Ectodermal cell (in vitro differentiated cells): ENCODE data around the gene EVI5L. TPM values are rescaled to one million over a fixed set of nuclear protein-coding genes. Genes with fewer than 3 reads are reported as not detected.

Experiments used
- H3K27ac ChIP-seq: 2 replicates; pipeline ENCODE4 v1.7.0; 2013; ENCODE audit warnings: mild to moderate bottlenecking, low read depth, low read length; ENCODE audit not compliant: insufficient read depth, poor library complexity, severe bottlenecking
- H3K27me3 ChIP-seq: 2 replicates; pipeline ENCODE4 v1.7.0; 2013; ENCODE audit warnings: mild to moderate bottlenecking, low read length; ENCODE audit not compliant: insufficient read depth, control insufficient read depth, poor library complexity, severe bottlenecking
- H3K36me3 ChIP-seq: one replicate; pipeline ENCODE4 v1.7.0; 2013; ENCODE audit warnings: low read length; ENCODE audit not compliant: control insufficient read depth, insufficient read depth
- H3K4me1 ChIP-seq: one replicate; pipeline ENCODE4 v1.7.0; 2013; ENCODE audit warnings: low read length; ENCODE audit not compliant: control insufficient read depth, insufficient read depth
- H3K4me3 ChIP-seq: 2 replicates; pipeline ENCODE4 v1.7.0; 2013; ENCODE audit warnings: low read depth, low read length, control low read depth; ENCODE audit not compliant: insufficient read depth
- H3K9me3 ChIP-seq: 2 replicates; pipeline ENCODE4 v1.7.0; 2013; ENCODE audit warnings: mild to moderate bottlenecking, low read length, moderate library complexity; ENCODE audit not compliant: control insufficient read depth
- WGBS, 2 experiments: methylation state at CpG; one replicate each; pipeline ENCODE4 v1.1.7; 2013; ENCODE audit warnings: missing lambda C conversion rate in 2 of 2; 5-methylcytosine and 5-hydroxymethylcytosine counted together
- polyA plus RNA-seq, 4 experiments: library from polyadenylated mRNA; stranded (reverse); fragments of 50-300 nt; gene quantifications; one replicate each; pipeline ENCODE4 v1.2.3, GENCODE V29; 2013

Gene EVI5L
- polyA plus RNA-seq (2013, experiment 1 of 4): 13.6 TPM
- polyA plus RNA-seq (2013, experiment 2 of 4): 15.8 TPM
- polyA plus RNA-seq (2013, experiment 3 of 4): 11.1 TPM
- polyA plus RNA-seq (2013, experiment 4 of 4): 11.9 TPM

- peak within 1 kb of the TSS; percentile 61 for H3K4me3 ChIP-seq
- H3K9me3 ChIP-seq: no peaks in the 10 kb centered on the region
- H3K27me3 ChIP-seq: peaks cover 29% of the 10 kb centered on the region
- H3K27ac ChIP-seq: no peak within 1 kb of the TSS
- no peaks in the 10 kb centered on the region for H3K4me1 ChIP-seq
- no peaks in the 10 kb centered on the region for H3K36me3 ChIP-seq
- WGBS, 2 experiments: 0% methylated on average over 45 of the region's 45 CpGs
These were observed at the start of gene EVI5L for GRCh38 chr19:7829561-7830271. TSS of gene EVI5L (plus strand) at chr19:7830218. CDS start at chr19:7846543, 16,325 bp downstream.

DNA sequence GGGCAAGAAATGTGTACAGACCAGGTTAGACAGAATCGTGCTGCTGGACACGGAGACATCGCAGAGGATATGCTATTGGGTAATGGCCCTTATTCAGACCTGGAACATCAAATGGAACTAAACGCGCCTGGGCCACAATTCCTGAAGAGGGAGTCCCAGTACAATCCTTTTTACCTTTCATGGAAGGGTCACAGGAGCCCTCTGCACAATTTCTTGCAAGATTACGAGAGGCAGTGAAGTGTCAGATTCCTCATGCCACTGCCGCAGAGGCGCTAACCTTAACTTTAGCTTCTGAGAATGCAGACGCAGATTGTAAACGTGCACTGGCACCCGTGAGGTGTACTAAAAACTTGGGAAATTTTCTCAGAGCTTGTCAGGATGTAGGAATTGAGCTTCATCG, 48.9 kb upstream of the EVI5L start:
- WGBS, 2 experiments: 75 to 76% methylated on average over 12 of the region's 12 CpGs
- H3K27me3 ChIP-seq: peaks cover 40% of the 10 kb centered on the region
- H3K9me3 ChIP-seq: no peaks in the 10 kb centered on the region
- no peak overlapping the region for H3K4me3 ChIP-seq
- H3K4me1 ChIP-seq: no peaks in the 10 kb centered on the region
- H3K27ac ChIP-seq: no peak overlapping the region
- H3K36me3 ChIP-seq: no peaks in the 10 kb centered on the region

DNA sequence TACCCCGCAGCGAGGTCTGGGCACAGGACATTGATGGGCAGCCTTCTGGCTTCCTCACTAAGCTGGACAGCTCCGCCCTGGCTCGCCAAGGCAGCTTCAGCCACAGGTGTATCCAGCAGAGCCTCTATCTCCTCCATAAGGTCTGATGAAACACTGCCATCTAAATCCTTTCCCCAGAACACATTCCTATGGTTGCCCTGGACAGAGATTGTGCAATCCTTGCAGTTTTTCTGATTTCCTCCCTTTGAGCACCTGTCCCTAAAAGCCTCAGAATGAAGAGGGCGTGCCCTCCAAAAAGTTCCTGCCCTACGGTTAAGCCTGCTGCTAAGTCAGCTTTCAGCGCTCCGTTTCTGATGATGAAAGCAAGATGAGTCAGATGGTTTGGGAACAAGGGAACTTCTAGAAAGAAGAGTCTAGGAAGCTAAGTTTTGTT, 46.0 kb upstream of the EVI5L start:
- H3K27me3 ChIP-seq: peaks cover 68% of the 10 kb centered on the region

GRCh38 chr19:7784856-7785255, 45.2 kb upstream of the EVI5L start:
- no peaks in the 10 kb centered on the region for H3K9me3 ChIP-seq
- H3K36me3 ChIP-seq: no peaks in the 10 kb centered on the region
- peaks cover 5% of the 10 kb centered on the region for H3K4me1 ChIP-seq
- peaks cover 77% of the 10 kb centered on the region for H3K27me3 ChIP-seq
- no peak overlapping the region for H3K4me3 ChIP-seq
- no peak overlapping the region for H3K27ac ChIP-seq

More for the DNA sequence above, 46.0 kb upstream of the EVI5L start:
- Histone ChIP-seq H3K4me1 (peaks cover 1% of the 10 kb centered on the region), H3K27ac (no peak overlapping the region), H3K4me3 (no peak overlapping the region), H3K9me3 (no peaks in the 10 kb centered on the region), H3K36me3 (no peaks in the 10 kb centered on the region)
- 20 to 32% methylated on average over 8 of the region's 8 CpGs for whole genome bisulfite sequencing, 2 experiments

- Histone ChIP-seq H3K27ac (no peak overlapping the region), H3K4me3 (no peak overlapping the region), H3K9me3 (no peaks in the 10 kb centered on the region), H3K4me1 (peaks cover 5% of the 10 kb centered on the region), H3K36me3 (no peaks in the 10 kb centered on the region), H3K27me3 (peaks cover 86% of the 10 kb centered on the region)
- 29 to 32% methylated on average over 10 of the region's 10 CpGs for WGBS, 2 experiments
These were observed 42.9 kb upstream of the EVI5L start for GRCh38 chr19:7787141-7787540.

- H3K36me3 ChIP-seq: no peaks in the 10 kb centered on the region
- H3K27ac ChIP-seq: no peak overlapping the region
- H3K4me1 ChIP-seq: peaks cover 5% of the 10 kb centered on the region
- WGBS, 2 experiments: 55 to 57% methylated on average over 22 of the region's 22 CpGs
- H3K27me3 ChIP-seq: peaks cover 85% of the 10 kb centered on the region
- no peaks in the 10 kb centered on the region for H3K9me3 ChIP-seq
- H3K4me3 ChIP-seq: no peak overlapping the region
These were observed 42.3 kb upstream of the EVI5L start for GRCh38 chr19:7787602-7788177.

GRCh38 chr19:7788178-7788932, 41.7 kb upstream of the EVI5L start:
- peaks cover 78% of the 10 kb centered on the region for H3K27me3 ChIP-seq
- 12 to 13% methylated on average over 67 of the region's 67 CpGs for WGBS, 2 experiments
- no peaks in the 10 kb centered on the region for H3K36me3 ChIP-seq

GRCh38 chr19:7788933-7789323, 41.1 kb upstream of the EVI5L start:
- Histone ChIP-seq H3K4me1 (peaks cover 5% of the 10 kb centered on the region), H3K36me3 (no peaks in the 10 kb centered on the region), H3K4me3 (no peak overlapping the region), H3K27ac (no peak overlapping the region), H3K9me3 (no peaks in the 10 kb centered on the region), H3K27me3 (peaks cover 72% of the 10 kb centered on the region)
- 7 to 8% methylated on average over 23 of the region's 23 CpGs for WGBS, 2 experiments

More at GRCh38 chr19:7788178-7788932, 41.7 kb upstream of the EVI5L start:
- Histone ChIP-seq H3K9me3 (no peaks in the 10 kb centered on the region), H3K4me3 (peak overlapping the region; percentile 2), H3K4me1 (peaks cover 5% of the 10 kb centered on the region), H3K27ac (no peak overlapping the region)

- WGBS, 2 experiments: 13 to 15% methylated on average over 31 of the region's 31 CpGs
- H3K4me1 ChIP-seq: peaks cover 5% of the 10 kb centered on the region
- H3K9me3 ChIP-seq: no peaks in the 10 kb centered on the region
- peaks cover 67% of the 10 kb centered on the region for H3K27me3 ChIP-seq
- no peak overlapping the region for H3K4me3 ChIP-seq
- H3K27ac ChIP-seq: no peak overlapping the region
- no peaks in the 10 kb centered on the region for H3K36me3 ChIP-seq
These were observed 40.6 kb upstream of the EVI5L start for GRCh38 chr19:7789447-7789846.

DNA sequence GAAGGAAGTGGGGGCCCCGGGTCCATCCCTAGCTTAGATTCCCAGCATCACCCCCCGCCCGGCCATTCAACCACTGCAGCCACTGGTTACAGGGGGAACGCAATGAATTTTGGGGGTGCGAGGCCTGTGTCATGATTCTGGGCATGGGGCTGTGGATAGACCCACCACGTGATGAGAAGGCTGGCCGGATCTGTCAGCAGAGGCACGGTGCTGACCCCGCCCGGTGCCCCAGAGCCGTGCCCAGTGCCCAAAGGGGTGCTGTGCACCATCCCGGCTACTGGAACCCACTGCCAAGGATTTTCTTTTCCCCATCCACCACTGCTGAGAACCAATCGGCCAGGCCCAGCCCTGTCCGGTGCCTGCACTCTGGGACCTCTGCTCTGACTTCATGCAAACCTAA, 39.6 kb upstream of the EVI5L start:
- WGBS, 2 experiments: 90 to 93% methylated on average over 14 of the region's 14 CpGs
- peaks cover 61% of the 10 kb centered on the region for H3K27me3 ChIP-seq
- H3K4me1 ChIP-seq: peaks cover 5% of the 10 kb centered on the region
- no peak overlapping the region for H3K4me3 ChIP-seq
- H3K27ac ChIP-seq: no peak overlapping the region
- H3K9me3 ChIP-seq: no peaks in the 10 kb centered on the region
- no peaks in the 10 kb centered on the region for H3K36me3 ChIP-seq
